ENCODE measurements around the gene KDM4C.
"Not testable (repeated sequence)": the region's sequence is repeated elsewhere in the genome, so short reads cannot be mapped to it uniquely, and the experiment has no call there.

KDM4C gene

DNA sequence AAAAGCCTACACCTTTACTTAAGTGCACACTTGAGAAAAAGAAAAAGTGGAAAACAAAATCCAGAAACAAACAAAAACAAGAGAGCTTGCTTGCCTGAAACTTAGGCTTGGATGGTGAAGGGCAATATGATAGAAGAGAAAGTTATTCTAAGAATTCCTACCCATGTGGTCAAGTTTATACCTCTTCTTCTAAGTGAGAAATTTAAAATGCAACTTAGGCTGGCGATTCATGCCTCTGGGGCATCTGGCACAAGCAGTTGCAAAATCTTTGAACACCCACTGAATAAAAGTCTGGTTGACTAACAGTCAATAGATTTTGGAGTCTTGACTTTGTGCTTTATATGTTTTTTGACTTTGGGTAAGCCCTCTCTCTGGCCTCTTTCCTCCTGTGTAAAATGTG is 239.6 kb downstream of the KDM4C start:
- no peak overlapping the region for H3K4me3 Mint-ChIP-seq
- no peaks in the 10 kb centered on the region for H3K4me1 Mint-ChIP-seq
- H3K27ac Mint-ChIP-seq = no peak overlapping the region
- no peaks in the 10 kb centered on the region for H3K9me3 Mint-ChIP-seq
- no peaks in the 10 kb centered on the region for H3K27me3 Mint-ChIP-seq
- H3K36me3 Mint-ChIP-seq = peaks cover 24% of the 10 kb centered on the region

DNA sequence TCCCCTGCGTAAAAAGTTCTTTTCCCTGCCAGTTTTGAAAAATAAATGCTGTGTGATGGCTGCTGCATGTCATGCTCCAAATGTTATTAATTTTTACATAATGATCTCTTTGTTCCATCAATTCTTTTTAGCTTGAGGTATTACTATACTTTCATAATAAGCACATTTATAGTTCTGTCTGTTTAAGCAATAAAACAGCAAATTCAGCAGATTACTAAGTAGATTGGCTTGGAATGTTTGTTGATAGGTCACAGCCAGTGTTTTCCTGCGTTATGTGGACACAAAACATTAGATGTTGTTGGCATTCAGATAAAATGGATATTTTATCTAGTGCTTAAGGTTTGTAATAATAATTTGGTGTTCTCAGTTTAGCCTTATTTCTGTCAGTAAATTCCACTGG is 242.0 kb downstream of the KDM4C start:
- no peaks in the 10 kb centered on the region for H3K4me1 Mint-ChIP-seq
- H3K27ac Mint-ChIP-seq = no peak overlapping the region
- H3K36me3 Mint-ChIP-seq = peaks cover 18% of the 10 kb centered on the region
- no peaks in the 10 kb centered on the region for H3K27me3 Mint-ChIP-seq
- H3K4me3 Mint-ChIP-seq = no peak overlapping the region
- no peaks in the 10 kb centered on the region for H3K9me3 Mint-ChIP-seq

GRCh38 chr9:7001571-7001970 is 243.8 kb downstream of the KDM4C start:
- no peaks in the 10 kb centered on the region for H3K4me1 Mint-ChIP-seq
- H3K9me3 Mint-ChIP-seq = no peaks in the 10 kb centered on the region
- H3K36me3 Mint-ChIP-seq = peaks cover 14% of the 10 kb centered on the region
- H3K27ac Mint-ChIP-seq = no peak overlapping the region
- H3K27me3 Mint-ChIP-seq = no peaks in the 10 kb centered on the region
- no peak overlapping the region for H3K4me3 Mint-ChIP-seq

DNA sequence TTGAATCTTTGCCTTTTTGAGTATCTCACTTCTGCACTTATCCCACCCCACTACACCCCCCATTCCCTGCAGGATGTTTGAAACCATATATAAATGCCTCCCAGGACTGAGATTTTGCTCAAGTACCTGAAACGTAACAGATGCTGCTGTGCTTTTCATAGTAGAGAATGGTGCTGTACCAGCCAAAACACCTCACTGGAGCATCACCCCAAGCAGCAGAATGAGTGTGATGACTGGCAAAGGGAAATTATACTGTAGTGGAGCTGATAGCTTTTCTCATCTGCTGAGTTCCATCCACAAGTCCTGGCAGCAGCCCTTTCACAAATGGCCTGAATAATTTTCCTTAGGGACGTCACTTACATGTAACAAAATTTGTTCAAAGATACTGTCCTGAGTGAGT is 246.1 kb downstream of the KDM4C start:
- Mint-ChIP-seq H3K9me3 (no peaks in the 10 kb centered on the region), H3K4me1 (no peaks in the 10 kb centered on the region), H3K27ac (no peak overlapping the region), H3K4me3 (no peak overlapping the region), H3K27me3 (no peaks in the 10 kb centered on the region), H3K36me3 (peaks cover 29% of the 10 kb centered on the region)

- no peak overlapping the region for H3K27ac Mint-ChIP-seq
- H3K27me3 Mint-ChIP-seq = no peaks in the 10 kb centered on the region
- H3K4me1 Mint-ChIP-seq = peaks cover 11% of the 10 kb centered on the region
- H3K4me3 Mint-ChIP-seq = no peak overlapping the region
- H3K9me3 Mint-ChIP-seq = no peaks in the 10 kb centered on the region
- peaks cover 36% of the 10 kb centered on the region for H3K36me3 Mint-ChIP-seq
Observed at GRCh38 chr9:7006417-7006816, 248.6 kb downstream of the KDM4C start.

GRCh38 chr9:7008411-7008810 is 250.6 kb downstream of the KDM4C start:
- Mint-ChIP-seq H3K4me1 (peaks cover 15% of the 10 kb centered on the region), H3K36me3 (peaks cover 40% of the 10 kb centered on the region), H3K27ac (no peak overlapping the region), H3K4me3 (no peak overlapping the region), H3K9me3 (no peaks in the 10 kb centered on the region), H3K27me3 (no peaks in the 10 kb centered on the region)

DNA sequence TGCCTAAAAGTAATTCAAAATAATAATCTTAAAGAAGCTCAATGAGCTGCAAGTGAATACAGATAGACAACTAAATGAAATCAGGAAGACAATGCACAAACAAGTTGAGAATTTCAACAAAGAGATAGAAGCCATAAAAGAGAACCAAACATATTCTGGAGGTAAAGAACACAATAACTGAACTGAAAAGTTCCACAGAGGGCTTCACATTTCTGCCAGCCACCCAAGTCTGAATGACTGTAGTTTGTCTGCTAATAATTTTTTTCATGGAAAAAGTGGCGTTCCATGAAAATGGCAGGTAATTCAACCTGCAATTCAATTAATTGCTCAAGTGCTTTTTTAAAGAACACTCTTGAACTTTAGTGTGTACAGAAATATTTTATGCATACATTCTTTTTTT is 251.3 kb downstream of the KDM4C start:
- Mint-ChIP-seq H3K9me3 (no peaks in the 10 kb centered on the region), H3K4me1 (peaks cover 15% of the 10 kb centered on the region), H3K36me3 (peaks cover 43% of the 10 kb centered on the region), H3K4me3 (no peak overlapping the region), H3K27ac (no peak overlapping the region), H3K27me3 (no peaks in the 10 kb centered on the region)

DNA sequence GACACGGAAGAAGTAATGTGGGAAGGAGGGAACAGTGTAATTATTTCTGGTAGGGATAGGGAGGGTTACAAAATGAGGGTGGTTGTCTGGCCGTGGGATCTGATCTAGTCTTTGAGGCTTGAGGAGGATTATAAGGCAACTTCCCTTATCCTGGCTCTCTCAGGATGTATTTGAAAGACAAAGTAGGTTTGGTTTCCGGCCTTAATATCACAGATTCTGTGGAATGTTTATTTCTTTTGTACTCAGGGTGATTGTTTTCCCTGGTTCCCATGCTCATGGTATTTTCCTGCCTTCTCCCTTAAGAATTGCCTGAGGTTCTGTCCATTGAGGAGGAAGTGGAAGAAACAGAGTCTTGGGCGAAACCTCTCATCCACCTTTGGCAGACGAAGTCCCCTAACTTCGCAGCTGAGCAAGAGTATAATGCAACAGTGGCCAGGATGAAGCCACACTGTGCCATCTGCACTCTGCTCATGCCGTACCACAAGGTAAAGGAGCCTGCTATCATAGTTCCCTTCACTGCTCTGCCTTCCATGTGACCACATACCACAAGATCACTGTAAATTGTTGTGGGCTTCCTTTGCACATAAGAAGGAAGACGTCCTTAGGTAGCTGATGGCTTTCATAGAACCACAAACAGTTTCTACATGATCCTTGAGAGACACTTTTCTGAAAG is 253.8 kb downstream of the KDM4C start:
- peaks cover 46% of the 10 kb centered on the region for H3K36me3 Mint-ChIP-seq
- H3K4me3 Mint-ChIP-seq = no peak overlapping the region

DNA sequence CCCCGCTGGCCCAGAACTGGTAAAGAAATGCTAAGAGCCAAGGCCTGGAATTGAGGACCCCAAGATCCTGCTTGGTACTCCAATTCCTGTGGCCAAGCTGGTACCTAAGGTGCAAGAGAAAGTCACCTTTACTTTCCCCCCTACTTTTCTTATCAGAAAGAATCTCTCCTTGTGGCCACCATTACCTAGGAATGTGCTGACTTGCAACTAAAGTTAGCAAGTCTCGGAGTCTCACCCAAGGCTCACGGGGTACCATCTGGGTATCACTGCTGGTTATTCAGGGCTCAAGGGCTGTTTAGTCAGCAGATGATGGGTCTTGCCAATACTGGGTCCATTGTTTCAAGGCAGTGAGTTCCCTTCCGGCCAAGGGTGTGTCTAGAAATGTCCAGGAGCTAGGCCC is 270.2 kb downstream of the KDM4C start:
- H3K4me3 Mint-ChIP-seq = no peak overlapping the region
- no peaks in the 10 kb centered on the region for H3K27me3 Mint-ChIP-seq
- no peaks in the 10 kb centered on the region for H3K4me1 Mint-ChIP-seq
- H3K9me3 Mint-ChIP-seq = no peaks in the 10 kb centered on the region
- peaks cover 40% of the 10 kb centered on the region for H3K36me3 Mint-ChIP-seq
- no peak overlapping the region for H3K27ac Mint-ChIP-seq

More for the DNA sequence above, 253.8 kb downstream of the KDM4C start:
- Mint-ChIP-seq H3K9me3 (no peaks in the 10 kb centered on the region), H3K27me3 (no peaks in the 10 kb centered on the region), H3K4me1 (peaks cover 15% of the 10 kb centered on the region), H3K27ac (no peak overlapping the region)

- H3K4me1 Mint-ChIP-seq = no peaks in the 10 kb centered on the region
- H3K27ac Mint-ChIP-seq = no peak overlapping the region
Observed at GRCh38 chr9:7028591-7028990, 270.8 kb downstream of the KDM4C start.

DNA sequence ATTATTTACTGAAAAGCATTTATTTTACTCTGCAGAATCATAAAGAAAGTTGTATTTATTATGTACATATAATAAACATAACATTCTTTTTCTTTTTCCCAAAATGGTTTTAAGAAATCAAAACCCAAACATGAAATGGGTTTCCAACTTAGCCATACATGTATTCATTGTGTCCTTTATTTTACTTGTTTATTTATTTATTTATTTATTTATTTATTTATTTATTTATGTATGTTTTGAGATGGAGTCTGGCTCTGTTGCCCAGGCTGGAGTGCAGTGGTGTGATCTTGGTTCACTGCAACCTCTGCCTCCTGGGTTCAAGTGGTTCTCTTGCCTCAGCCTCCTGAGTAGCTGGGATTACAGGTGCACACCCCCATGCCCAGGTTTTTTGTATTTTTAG is 273.2 kb downstream of the KDM4C start:
- not testable (repeated sequence) for H3K27me3 Mint-ChIP-seq, H3K27ac Mint-ChIP-seq, H3K4me1 Mint-ChIP-seq, H3K4me3 Mint-ChIP-seq, H3K9me3 Mint-ChIP-seq
- peaks cover 40% of the 10 kb centered on the region for H3K36me3 Mint-ChIP-seq

More at GRCh38 chr9:7028591-7028990, 270.8 kb downstream of the KDM4C start:
- Mint-ChIP-seq H3K9me3 (no peaks in the 10 kb centered on the region), H3K4me3 (no peak overlapping the region), H3K27me3 (no peaks in the 10 kb centered on the region), H3K36me3 (peaks cover 38% of the 10 kb centered on the region)

DNA sequence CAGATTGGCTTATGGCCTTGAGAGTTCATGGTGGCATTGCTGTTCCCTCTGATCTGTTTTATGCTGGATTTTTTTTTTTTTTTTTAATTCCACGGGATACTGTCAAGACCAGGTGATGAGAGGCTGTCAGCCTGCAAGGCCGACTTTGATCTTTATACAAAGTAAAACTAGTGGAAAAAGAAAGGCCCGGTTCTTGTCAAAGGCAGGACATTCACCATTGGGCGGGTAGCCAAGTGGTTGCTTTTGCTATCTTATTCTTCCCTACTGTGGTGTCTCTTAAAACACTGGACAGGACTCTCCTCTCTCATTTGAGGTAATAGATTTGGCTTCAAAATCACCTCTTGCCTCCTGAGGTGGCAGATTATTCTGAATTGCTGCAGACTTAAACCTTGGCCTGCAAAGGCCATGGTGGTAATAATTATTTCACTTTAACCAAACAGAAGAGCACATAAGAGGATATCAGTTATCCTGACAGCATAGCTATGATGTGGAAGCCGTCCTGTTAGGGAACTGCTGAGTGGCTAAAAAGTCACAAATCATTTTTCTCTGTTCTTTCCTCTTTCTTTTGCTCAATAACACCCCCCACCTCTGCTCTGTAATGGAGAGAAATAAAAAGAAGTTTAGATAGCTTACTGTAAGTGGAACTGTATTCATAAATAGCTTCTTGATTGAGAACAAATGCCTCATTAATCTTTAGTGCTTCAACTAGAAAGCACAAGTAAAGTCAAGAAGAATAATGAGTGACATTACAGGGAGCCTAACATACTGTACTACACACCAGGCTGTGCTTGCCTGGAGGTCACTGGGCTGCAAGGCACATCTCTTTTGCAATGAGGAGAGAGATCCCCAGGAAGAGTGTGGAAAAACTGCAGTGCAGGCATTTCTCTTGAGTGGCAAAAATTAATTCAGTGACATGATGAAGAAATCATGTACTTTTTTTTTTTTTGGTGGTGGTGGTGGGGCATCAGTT is 275.6 kb downstream of the KDM4C start:
- no peaks in the 10 kb centered on the region for H3K4me1 Mint-ChIP-seq

GRCh38 chr9:7037176-7037575 is 279.4 kb downstream of the KDM4C start:
- Mint-ChIP-seq H3K27me3 (no peaks in the 10 kb centered on the region), H3K4me1 (no peaks in the 10 kb centered on the region), H3K27ac (no peak overlapping the region), H3K9me3 (no peaks in the 10 kb centered on the region), H3K36me3 (peaks cover 41% of the 10 kb centered on the region), H3K4me3 (no peak overlapping the region)

More for the DNA sequence above, 275.6 kb downstream of the KDM4C start:
- Mint-ChIP-seq H3K36me3 (peaks cover 32% of the 10 kb centered on the region), H3K9me3 (no peaks in the 10 kb centered on the region), H3K4me3 (no peak overlapping the region), H3K27me3 (no peaks in the 10 kb centered on the region), H3K27ac (no peak overlapping the region)

GRCh38 chr9:7042124-7042523 is 284.4 kb downstream of the KDM4C start:
- H3K36me3 Mint-ChIP-seq = peaks cover 29% of the 10 kb centered on the region
- no peak overlapping the region for H3K4me3 Mint-ChIP-seq
- H3K9me3 Mint-ChIP-seq = no peaks in the 10 kb centered on the region

GRCh38 chr9:7045361-7045760 is 287.6 kb downstream of the KDM4C start:
- H3K9me3 Mint-ChIP-seq = no peaks in the 10 kb centered on the region
- H3K27ac Mint-ChIP-seq = peak overlapping the region; percentile 38
- no peaks in the 10 kb centered on the region for H3K27me3 Mint-ChIP-seq
- peaks cover 28% of the 10 kb centered on the region for H3K36me3 Mint-ChIP-seq
- peaks cover 8% of the 10 kb centered on the region for H3K4me1 Mint-ChIP-seq
- no peak overlapping the region for H3K4me3 Mint-ChIP-seq

More at GRCh38 chr9:7042124-7042523, 284.4 kb downstream of the KDM4C start:
- H3K27ac Mint-ChIP-seq = no peak overlapping the region
- no peaks in the 10 kb centered on the region for H3K27me3 Mint-ChIP-seq
- peaks cover 6% of the 10 kb centered on the region for H3K4me1 Mint-ChIP-seq

GRCh38 chr9:7051711-7052110 is 293.9 kb downstream of the KDM4C start:
- no peaks in the 10 kb centered on the region for H3K9me3 Mint-ChIP-seq
- H3K4me3 Mint-ChIP-seq = no peak overlapping the region
- H3K4me1 Mint-ChIP-seq = peaks cover 9% of the 10 kb centered on the region
- H3K36me3 Mint-ChIP-seq = peaks cover 14% of the 10 kb centered on the region
- no peaks in the 10 kb centered on the region for H3K27me3 Mint-ChIP-seq
- H3K27ac Mint-ChIP-seq = no peak overlapping the region

Data from activated naive CD4-positive, alpha-beta T cell treated with anti-CD3 and anti-CD28 coated beads, Interleukin-2, amount 50 U/mL, for 24 hours (primary cell).